Activated T-helper 17 cell treated with anti-CD3 and anti-CD28 coated beads, Interleukin-2, amount 50 U/mL, for 72 hours (primary cell): ENCODE measurements around the gene ABCF1. TPM values are rescaled to one million over a fixed set of nuclear protein-coding genes. Genes with fewer than 3 reads are reported as not detected.
A peak's percentile ranks its signal among the peaks of the same experiment; 100 is the strongest.
"Not testable (repeated sequence)": the region's sequence is repeated elsewhere in the genome, so short reads cannot be mapped to it uniquely, and the experiment has no call there.

Experiments
- ATAC-seq: fragments of 150-1000 bp; cut with Tn5 transposase; replicated peaks from 2 replicates; pipeline ENCODE4 v1.10.0; 2021; ENCODE audit warnings: mild to moderate bottlenecking, moderate library complexity
- H3K27ac Mint-ChIP-seq: one replicate; pipeline ENCODE4 v1.8.0; 2022; ENCODE audit warnings: mixed read lengths
- H3K27me3 Mint-ChIP-seq: one replicate; pipeline ENCODE4 v1.8.0; 2022; ENCODE audit warnings: mixed read lengths
- H3K36me3 Mint-ChIP-seq: one replicate; pipeline ENCODE4 v1.8.0; 2022; ENCODE audit warnings: low read depth, mild to moderate bottlenecking, mixed read lengths
- H3K4me1 Mint-ChIP-seq: one replicate; pipeline ENCODE4 v1.8.0; 2022; ENCODE audit warnings: mixed read lengths
- H3K4me3 Mint-ChIP-seq: one replicate; pipeline ENCODE4 v1.8.0; 2022; ENCODE audit warnings: mild to moderate bottlenecking, mixed read lengths
- H3K9me3 Mint-ChIP-seq: one replicate; pipeline ENCODE4 v1.8.0; 2022; ENCODE audit warnings: mixed read lengths
- total RNA-seq, 2 donors: library from RNA; stranded (reverse); gene quantifications; one replicate each; pipeline ENCODE4 v1.2.3, GENCODE V29; 2022

The ABCF1 gene
- total RNA-seq, 2 donors from 2014 or later = 65.0 to 98.2 TPM

- H3K9me3 Mint-ChIP-seq = no peaks in the 10 kb centered on the region
- peaks cover 49% of the 10 kb centered on the region for H3K4me1 Mint-ChIP-seq
- peak overlapping the region; percentile 100 for H3K27ac Mint-ChIP-seq
- H3K36me3 Mint-ChIP-seq = peaks cover 44% of the 10 kb centered on the region
- no peaks in the 10 kb centered on the region for H3K27me3 Mint-ChIP-seq
- no peak for ATAC-seq
- H3K4me3 Mint-ChIP-seq = peak overlapping the region; percentile 95
Observed at GRCh38 chr6:30571762-30572082, 480 bp downstream of the ABCF1 start.

GRCh38 chr6:30572148-30572547, 906 bp downstream of the ABCF1 start:
- Mint-ChIP-seq H3K36me3 (peaks cover 49% of the 10 kb centered on the region), H3K4me1 (peaks cover 54% of the 10 kb centered on the region), H3K4me3 (peak overlapping the region; percentile 95), H3K27me3 (no peaks in the 10 kb centered on the region), H3K9me3 (no peaks in the 10 kb centered on the region), H3K27ac (peak overlapping the region; percentile 100)
- ATAC-seq = no peak

- Mint-ChIP-seq H3K36me3 (peaks cover 58% of the 10 kb centered on the region), H3K9me3 (no peaks in the 10 kb centered on the region), H3K4me1 (peaks cover 57% of the 10 kb centered on the region), H3K4me3 (peak overlapping the region; percentile 95), H3K27me3 (no peaks in the 10 kb centered on the region), H3K27ac (peak overlapping the region; percentile 100)
- no peak for ATAC-seq
Observed at GRCh38 chr6:30573113-30573512, 1.9 kb downstream of the ABCF1 start.

- peak overlapping the region; percentile 31 for H3K27ac Mint-ChIP-seq
- H3K4me3 Mint-ChIP-seq = no peak overlapping the region
- peaks cover 90% of the 10 kb centered on the region for H3K36me3 Mint-ChIP-seq
- peaks cover 26% of the 10 kb centered on the region for H3K4me1 Mint-ChIP-seq
- no peak for ATAC-seq
- no peaks in the 10 kb centered on the region for H3K9me3 Mint-ChIP-seq
- no peaks in the 10 kb centered on the region for H3K27me3 Mint-ChIP-seq
Observed at GRCh38 chr6:30578051-30578450, 6.8 kb downstream of the ABCF1 start.

- Mint-ChIP-seq H3K4me3 (no peak overlapping the region), H3K27me3 (no peaks in the 10 kb centered on the region), H3K4me1 (no peaks in the 10 kb centered on the region), H3K27ac (no peak overlapping the region), H3K36me3 (peaks cover 100% of the 10 kb centered on the region), H3K9me3 (no peaks in the 10 kb centered on the region)
- no peak for ATAC-seq
Observed at GRCh38 chr6:30583921-30584320, 12.7 kb downstream of the ABCF1 start.

GRCh38 chr6:30589754-30590358, 18.6 kb downstream of the ABCF1 start:
- Mint-ChIP-seq H3K36me3 (peaks cover 98% of the 10 kb centered on the region), H3K4me3 (no peak overlapping the region), H3K27me3 (no peaks in the 10 kb centered on the region), H3K4me1 (no peaks in the 10 kb centered on the region), H3K9me3 (no peaks in the 10 kb centered on the region), H3K27ac (peak overlapping the region; percentile 73)
- no peak for ATAC-seq

- peak overlapping the region; percentile 73 for H3K27ac Mint-ChIP-seq
- ATAC-seq = no peak
- no peaks in the 10 kb centered on the region for H3K4me1 Mint-ChIP-seq
- H3K27me3 Mint-ChIP-seq = no peaks in the 10 kb centered on the region
- no peaks in the 10 kb centered on the region for H3K9me3 Mint-ChIP-seq
- peaks cover 97% of the 10 kb centered on the region for H3K36me3 Mint-ChIP-seq
- no peak overlapping the region for H3K4me3 Mint-ChIP-seq
Observed at GRCh38 chr6:30590509-30590908, 19.3 kb downstream of the ABCF1 start.

- no peak for ATAC-seq
- peak overlapping the region; percentile 73 for H3K27ac Mint-ChIP-seq
Observed at GRCh38 chr6:30591008-30591407, 19.8 kb downstream of the ABCF1 start.

GRCh38 chr6:30592287-30592686, 21.0 kb downstream of the ABCF1 start:
- Mint-ChIP-seq H3K27ac (peak overlapping the region; percentile 5), H3K4me1 (peaks cover 3% of the 10 kb centered on the region), H3K4me3 (no peak overlapping the region), H3K36me3 (peaks cover 85% of the 10 kb centered on the region), H3K9me3 (no peaks in the 10 kb centered on the region), H3K27me3 (no peaks in the 10 kb centered on the region)
- ATAC-seq = no peak

More at GRCh38 chr6:30591008-30591407, 19.8 kb downstream of the ABCF1 start:
- Mint-ChIP-seq H3K4me3 (no peak overlapping the region), H3K9me3 (no peaks in the 10 kb centered on the region), H3K27me3 (no peaks in the 10 kb centered on the region), H3K4me1 (no peaks in the 10 kb centered on the region), H3K36me3 (peaks cover 94% of the 10 kb centered on the region)

GRCh38 chr6:30597315-30598144, 26.3 kb downstream of the ABCF1 start:
- H3K4me3 Mint-ChIP-seq, H3K27me3 Mint-ChIP-seq, H3K9me3 Mint-ChIP-seq, H3K4me1 Mint-ChIP-seq: not testable (repeated sequence)
- ATAC-seq = peak; percentile 85
- Mint-ChIP-seq H3K27ac (peak overlapping the region; percentile 12), H3K36me3 (peaks cover 68% of the 10 kb centered on the region)

GRCh38 chr6:30598912-30599624, 27.8 kb downstream of the ABCF1 start:
- Mint-ChIP-seq H3K27me3 (no peaks in the 10 kb centered on the region), H3K4me3 (no peak overlapping the region), H3K27ac (no peak overlapping the region), H3K9me3 (no peaks in the 10 kb centered on the region), H3K36me3 (peaks cover 70% of the 10 kb centered on the region), H3K4me1 (peaks cover 18% of the 10 kb centered on the region)
- ATAC-seq = no peak

GRCh38 chr6:30599625-30600324, 28.5 kb downstream of the ABCF1 start:
- Mint-ChIP-seq H3K4me1 (peaks cover 21% of the 10 kb centered on the region), H3K4me3 (no peak overlapping the region), H3K27me3 (no peaks in the 10 kb centered on the region), H3K9me3 (no peaks in the 10 kb centered on the region), H3K27ac (no peak overlapping the region), H3K36me3 (peaks cover 70% of the 10 kb centered on the region)
- ATAC-seq = no peak

- H3K27me3 Mint-ChIP-seq = no peaks in the 10 kb centered on the region
- H3K4me3 Mint-ChIP-seq = no peak overlapping the region
- peaks cover 21% of the 10 kb centered on the region for H3K4me1 Mint-ChIP-seq
- ATAC-seq = no peak
- no peak overlapping the region for H3K27ac Mint-ChIP-seq
- H3K9me3 Mint-ChIP-seq = no peaks in the 10 kb centered on the region
- peaks cover 71% of the 10 kb centered on the region for H3K36me3 Mint-ChIP-seq
Observed at GRCh38 chr6:30600451-30600961, 29.3 kb downstream of the ABCF1 start.

- Mint-ChIP-seq H3K36me3 (peaks cover 78% of the 10 kb centered on the region), H3K4me1 (peaks cover 26% of the 10 kb centered on the region), H3K4me3 (no peak overlapping the region), H3K27ac (no peak overlapping the region), H3K9me3 (no peaks in the 10 kb centered on the region), H3K27me3 (no peaks in the 10 kb centered on the region)
- ATAC-seq = no peak
Observed at GRCh38 chr6:30601436-30601814, 30.2 kb downstream of the ABCF1 start.
